Activated CD4-positive, alpha-beta memory T cell treated with anti-CD3 and anti-CD28 coated beads for 36 hours (primary cell): ENCODE data around the gene DMD. TPM values are rescaled to one million over a fixed set of nuclear protein-coding genes. Genes with fewer than 3 reads are reported as not detected.

Experiments
- CTCF ChIA-PET: fragments of 350-600 bp; sonication (Branson Sonifier 250); formaldehyde crosslinking; loops from one replicate; lab custom pipeline; 2021; ENCODE audit warnings: antibody characterized with exemption, inconsistent platforms; lab: Charles Lee
- POLR2A ChIA-PET: fragments of 350-600 bp; sonication (Branson Sonifier 250); formaldehyde crosslinking; loops from one replicate; lab custom pipeline; 2021; ENCODE audit warnings: antibody characterized with exemption; lab: Charles Lee
- DNase-seq: peaks from one replicate; pipeline ENCODE4 v3.0.0-alpha.2; 2020
- H3K27ac Mint-ChIP-seq: one replicate; pipeline ENCODE4 v1.8.0; 2021; ENCODE audit warnings: mixed read lengths
- H3K27me3 Mint-ChIP-seq: one replicate; pipeline ENCODE4 v1.8.0; 2021; ENCODE audit warnings: mixed read lengths
- H3K36me3 Mint-ChIP-seq: one replicate; pipeline ENCODE4 v1.8.0; 2021; ENCODE audit warnings: mixed read lengths
- H3K4me1 Mint-ChIP-seq: one replicate; pipeline ENCODE4 v1.8.0; 2021; ENCODE audit warnings: low read depth, mixed read lengths
- H3K4me3 Mint-ChIP-seq: one replicate; pipeline ENCODE4 v1.8.0; 2021; ENCODE audit warnings: mild to moderate bottlenecking, mixed read lengths
- H3K9me3 Mint-ChIP-seq: one replicate; pipeline ENCODE4 v1.8.0; 2021; ENCODE audit warnings: mixed read lengths
- intact Hi-C: fragments of 100-400 bp; cut with micrococcal nuclease; formaldehyde crosslinking; loops from one replicate; pipeline ENCODE4 v1.15.1; 2023
- total RNA-seq, 2 experiments: library from RNA; stranded (reverse); gene quantifications; one replicate each; pipeline ENCODE4 v1.2.3, GENCODE V29; 2021

Gene DMD
- total RNA-seq, 2 experiments from 2014 or later = 0.64 to 1.5 TPM

GRCh38 chrX:32995427-32995826 lies 215.9 kb downstream of the DMD start:
- POLR2A ChIA-PET = no interaction called here
- Mint-ChIP-seq H3K4me3 (no peak overlapping the region), H3K27ac (no peak overlapping the region), H3K27me3 (no peaks in the 10 kb centered on the region), H3K36me3 (no peaks in the 10 kb centered on the region), H3K4me1 (no peaks in the 10 kb centered on the region), H3K9me3 (no peaks in the 10 kb centered on the region)
- CTCF ChIA-PET = no interaction called here
- no peak for DNase-seq
- intact Hi-C loops = no loop called here

- Mint-ChIP-seq H3K36me3 (no peaks in the 10 kb centered on the region), H3K27me3 (no peaks in the 10 kb centered on the region), H3K9me3 (no peaks in the 10 kb centered on the region), H3K4me1 (no peaks in the 10 kb centered on the region), H3K27ac (no peak overlapping the region), H3K4me3 (no peak overlapping the region)
- no peak for DNase-seq
- ChIA-PET CTCF (no interaction called here), POLR2A (no interaction called here)
- intact Hi-C loops = no loop called here
These were observed 224.2 kb downstream of the DMD start for GRCh38 chrX:32987142-32987541.

DNA sequence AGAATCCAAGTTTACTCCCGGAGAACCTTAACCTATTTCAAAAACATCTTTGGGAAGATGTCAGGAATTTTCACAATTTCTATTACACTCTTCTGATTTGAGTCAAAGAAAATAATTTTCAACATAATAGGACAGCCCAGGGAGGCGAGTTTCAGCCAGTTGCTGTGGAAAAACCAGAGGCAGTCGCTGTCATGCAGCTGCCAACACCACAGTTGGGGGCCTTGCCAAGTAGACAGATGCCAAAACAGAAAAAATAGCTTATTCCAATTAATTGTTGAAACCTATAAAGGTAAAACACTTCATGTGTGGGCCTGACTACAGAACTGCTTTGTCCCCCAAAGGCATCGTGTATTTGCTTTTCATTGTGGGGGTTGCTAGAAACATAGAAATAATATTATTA lies 225.8 kb downstream of the DMD start:
- Mint-ChIP-seq H3K27ac (no peak overlapping the region), H3K27me3 (no peaks in the 10 kb centered on the region), H3K9me3 (no peaks in the 10 kb centered on the region), H3K4me1 (no peaks in the 10 kb centered on the region), H3K4me3 (no peak overlapping the region), H3K36me3 (no peaks in the 10 kb centered on the region)
- ChIA-PET POLR2A (no interaction called here), CTCF (no interaction called here)
- no peak for DNase-seq
- intact Hi-C loops = no loop called here

DNA sequence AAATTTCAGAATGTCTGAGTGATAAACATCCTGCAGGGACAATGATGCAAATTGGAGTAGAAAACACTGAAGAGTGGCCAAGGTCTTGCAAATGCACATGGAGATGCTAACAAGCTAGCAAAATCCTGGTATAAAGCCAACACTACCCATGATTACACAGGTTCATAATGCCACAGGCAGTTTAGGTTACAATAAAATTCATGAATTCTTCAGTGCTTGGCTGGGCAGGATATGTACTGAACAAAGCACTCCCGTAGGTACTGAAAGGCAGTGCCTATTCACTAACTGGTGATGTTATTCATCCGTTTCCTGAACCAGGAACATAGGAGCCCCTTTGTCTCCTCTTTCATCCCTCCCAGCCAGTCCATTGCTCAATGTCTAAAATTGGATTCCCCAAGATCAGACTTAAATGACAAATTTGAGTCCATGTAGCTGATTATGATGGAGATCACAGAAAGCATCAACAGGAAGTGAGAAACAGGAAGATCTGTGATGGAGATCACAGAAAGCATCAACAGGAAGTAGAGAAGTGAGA lies 244.5 kb downstream of the DMD start:
- ChIA-PET POLR2A (no interaction called here), CTCF (no interaction called here)
- H3K27me3 Mint-ChIP-seq = no peaks in the 10 kb centered on the region
- H3K9me3 Mint-ChIP-seq = peaks cover 2% of the 10 kb centered on the region
- intact Hi-C loops = no loop called here
- no peak overlapping the region for H3K4me3 Mint-ChIP-seq
- H3K4me1 Mint-ChIP-seq = no peaks in the 10 kb centered on the region
- no peak for DNase-seq
- no peaks in the 10 kb centered on the region for H3K36me3 Mint-ChIP-seq
- no peak overlapping the region for H3K27ac Mint-ChIP-seq

- no peak overlapping the region for H3K27ac Mint-ChIP-seq
- intact Hi-C loops = no loop called here
- no peak overlapping the region for H3K4me3 Mint-ChIP-seq
These were observed 257.2 kb downstream of the DMD start for GRCh38 chrX:32954125-32954524.

GRCh38 chrX:32948130-32948529 lies 263.2 kb downstream of the DMD start:
- no peaks in the 10 kb centered on the region for H3K27me3 Mint-ChIP-seq
- H3K27ac Mint-ChIP-seq = no peak overlapping the region
- POLR2A ChIA-PET = no interaction called here
- intact Hi-C loops = no loop called here
- H3K4me3 Mint-ChIP-seq = no peak overlapping the region
- H3K36me3 Mint-ChIP-seq = no peaks in the 10 kb centered on the region
- DNase-seq = no peak
- H3K9me3 Mint-ChIP-seq = no peaks in the 10 kb centered on the region
- H3K4me1 Mint-ChIP-seq = no peaks in the 10 kb centered on the region
- CTCF ChIA-PET = no interaction called here

More at GRCh38 chrX:32954125-32954524, 257.2 kb downstream of the DMD start:
- H3K27me3 Mint-ChIP-seq = no peaks in the 10 kb centered on the region
- H3K36me3 Mint-ChIP-seq = no peaks in the 10 kb centered on the region
- no peaks in the 10 kb centered on the region for H3K9me3 Mint-ChIP-seq
- H3K4me1 Mint-ChIP-seq = no peaks in the 10 kb centered on the region
- ChIA-PET POLR2A (no interaction called here), CTCF (no interaction called here)
- no peak for DNase-seq

DNA sequence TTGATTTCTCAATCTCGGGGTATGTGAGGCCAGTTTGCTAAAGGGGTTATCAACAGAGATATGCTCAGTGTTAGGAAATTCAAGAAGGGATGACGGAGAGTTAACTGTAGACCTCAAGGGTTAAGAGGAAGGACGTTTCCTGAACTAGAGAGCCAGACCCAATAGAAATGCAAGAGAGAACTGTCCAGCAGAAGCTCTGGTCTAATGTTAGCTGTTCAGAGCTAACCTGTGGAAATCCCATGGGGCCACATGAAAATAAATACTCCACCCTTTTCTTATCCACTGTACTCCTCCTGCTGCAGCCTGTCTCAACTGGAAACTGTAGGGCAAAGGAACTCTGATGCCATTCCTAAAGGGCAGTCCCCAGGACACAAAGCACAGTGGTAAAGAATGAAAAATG lies 274.3 kb downstream of the DMD start:
- Mint-ChIP-seq H3K4me1 (no peaks in the 10 kb centered on the region), H3K9me3 (peaks cover 4% of the 10 kb centered on the region), H3K27ac (no peak overlapping the region), H3K27me3 (no peaks in the 10 kb centered on the region), H3K36me3 (no peaks in the 10 kb centered on the region), H3K4me3 (no peak overlapping the region)
- ChIA-PET CTCF (no interaction called here), POLR2A (no interaction called here)
- intact Hi-C loops = no loop called here
- no peak for DNase-seq

DNA sequence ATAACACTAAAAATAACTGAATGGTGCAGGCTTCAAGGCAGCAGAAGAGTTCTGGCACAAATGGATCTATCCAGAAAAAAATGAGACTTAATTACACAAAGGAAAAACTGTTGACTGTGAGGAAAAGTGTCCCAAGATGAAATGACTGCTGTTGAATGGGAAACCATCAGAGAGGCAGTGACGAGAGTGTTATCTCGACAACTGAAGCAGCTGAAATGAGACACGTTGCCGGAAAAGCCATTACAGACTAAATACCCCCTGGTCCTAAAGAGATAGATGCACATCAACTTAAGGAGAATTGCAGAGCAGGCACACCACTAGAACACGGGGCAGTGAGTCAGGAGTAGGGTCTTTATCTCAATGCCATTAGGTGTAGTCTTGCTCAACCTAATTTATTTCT lies 277.8 kb downstream of the DMD start:
- Mint-ChIP-seq H3K36me3 (no peaks in the 10 kb centered on the region), H3K4me3 (no peak overlapping the region), H3K27me3 (no peaks in the 10 kb centered on the region), H3K4me1 (no peaks in the 10 kb centered on the region), H3K27ac (no peak overlapping the region), H3K9me3 (no peaks in the 10 kb centered on the region)
- ChIA-PET POLR2A (no interaction called here), CTCF (no interaction called here)
- DNase-seq = no peak
- intact Hi-C loops = no loop called here

DNA sequence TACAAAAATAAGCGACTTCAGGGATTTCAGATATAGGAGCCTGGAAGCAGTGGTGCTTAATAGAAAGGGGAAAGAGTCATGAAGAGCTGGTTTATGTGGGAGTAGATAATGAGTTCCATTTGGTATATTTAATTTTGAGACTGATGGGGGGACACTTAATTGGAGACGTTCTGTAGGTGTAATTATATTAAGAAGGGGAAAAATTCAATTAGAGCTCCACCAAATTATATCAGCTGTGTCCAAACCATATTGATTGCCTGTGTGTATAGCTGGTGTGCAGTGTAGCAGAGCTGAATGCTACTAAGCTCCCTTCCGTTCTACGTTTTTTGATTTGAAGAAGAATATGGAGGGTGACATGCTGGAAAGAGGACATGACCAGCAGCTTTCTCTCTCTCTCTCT lies 282.3 kb downstream of the DMD start:
- Mint-ChIP-seq H3K27ac (no peak overlapping the region), H3K36me3 (no peaks in the 10 kb centered on the region), H3K9me3 (peaks cover 3% of the 10 kb centered on the region), H3K4me3 (no peak overlapping the region), H3K4me1 (no peaks in the 10 kb centered on the region), H3K27me3 (no peaks in the 10 kb centered on the region)
- CTCF ChIA-PET = no interaction called here
- intact Hi-C loops = no loop called here
- DNase-seq = no peak
- POLR2A ChIA-PET = no interaction called here

DNA sequence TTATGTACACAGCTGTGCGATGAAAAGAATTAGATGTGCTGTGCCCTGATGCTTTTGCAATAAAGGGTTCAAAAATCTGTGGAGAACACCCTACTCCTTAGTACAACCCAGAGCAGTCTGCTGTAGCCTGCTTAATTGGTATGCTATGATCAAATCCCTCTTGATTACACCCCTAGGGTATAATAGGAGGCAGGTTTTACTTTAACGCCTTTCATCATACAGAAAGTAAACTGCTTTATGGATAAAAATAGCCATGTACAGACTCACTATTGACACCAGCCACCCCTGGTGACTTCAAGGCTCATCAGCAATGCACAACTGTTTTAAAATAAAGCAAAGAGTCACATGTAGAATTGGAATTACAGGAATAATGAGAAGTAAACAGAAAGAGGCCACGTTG lies 315.3 kb downstream of the DMD start:
- Mint-ChIP-seq H3K27me3 (no peaks in the 10 kb centered on the region), H3K36me3 (no peaks in the 10 kb centered on the region), H3K9me3 (peaks cover 5% of the 10 kb centered on the region), H3K27ac (no peak overlapping the region), H3K4me3 (no peak overlapping the region), H3K4me1 (no peaks in the 10 kb centered on the region)
- no peak for DNase-seq
- POLR2A ChIA-PET = no interaction called here
- intact Hi-C loops = no loop called here
- CTCF ChIA-PET = no interaction called here

DNA sequence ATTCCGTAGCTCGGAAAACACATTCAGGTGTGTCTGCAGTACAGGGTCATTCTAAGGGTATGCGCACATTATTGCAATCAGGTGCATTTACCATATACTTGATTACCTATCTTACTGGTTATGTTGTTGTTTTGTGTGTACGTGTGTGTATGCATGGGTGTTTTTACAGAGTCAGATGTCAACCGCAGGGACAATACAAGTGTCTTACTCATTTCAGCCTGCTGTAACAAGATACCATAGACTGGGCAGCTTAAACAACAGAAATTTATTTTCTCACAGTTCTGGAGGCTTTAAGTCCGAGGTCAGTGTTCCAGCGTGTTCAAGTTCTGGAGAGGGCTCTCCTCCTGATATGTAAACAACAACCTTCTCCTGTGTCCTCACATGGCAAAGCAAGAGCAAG lies 316.7 kb downstream of the DMD start:
- no peaks in the 10 kb centered on the region for H3K4me1 Mint-ChIP-seq
- CTCF ChIA-PET = no interaction called here

GRCh38 chrX:32893751-32894150 lies 317.6 kb downstream of the DMD start:
- Mint-ChIP-seq H3K27ac (no peak overlapping the region), H3K9me3 (peaks cover 5% of the 10 kb centered on the region), H3K4me3 (no peak overlapping the region), H3K36me3 (no peaks in the 10 kb centered on the region), H3K4me1 (no peaks in the 10 kb centered on the region), H3K27me3 (no peaks in the 10 kb centered on the region)
- ChIA-PET CTCF (no interaction called here), POLR2A (no interaction called here)
- no peak for DNase-seq
- intact Hi-C loops = no loop called here

More for the DNA sequence above, 316.7 kb downstream of the DMD start:
- peaks cover 5% of the 10 kb centered on the region for H3K9me3 Mint-ChIP-seq
- intact Hi-C loops = no loop called here
- H3K4me3 Mint-ChIP-seq = no peak overlapping the region
- DNase-seq = no peak
- H3K36me3 Mint-ChIP-seq = no peaks in the 10 kb centered on the region
- H3K27ac Mint-ChIP-seq = no peak overlapping the region
- no peaks in the 10 kb centered on the region for H3K27me3 Mint-ChIP-seq
- POLR2A ChIA-PET = no interaction called here

- Mint-ChIP-seq H3K9me3 (no peaks in the 10 kb centered on the region), H3K27ac (no peak overlapping the region), H3K36me3 (no peaks in the 10 kb centered on the region), H3K27me3 (no peaks in the 10 kb centered on the region), H3K4me1 (no peaks in the 10 kb centered on the region), H3K4me3 (no peak overlapping the region)
- ChIA-PET CTCF (no interaction called here), POLR2A (no interaction called here)
- no peak for DNase-seq
- intact Hi-C loops = no loop called here
These were observed 333.8 kb downstream of the DMD start for GRCh38 chrX:32877592-32877991.
